ENCODE measurements around the gene KARS1. TPM values are rescaled to one million over a fixed set of nuclear protein-coding genes. Genes with fewer than 3 reads are reported as not detected.
A peak's percentile ranks its signal among the peaks of the same experiment; 100 is the strongest.

The KARS1 gene
- polyA plus RNA-seq, 1 donor from 2014 or later, result 151 TPM

- Histone ChIP-seq H3K36me3 (ENCODE audit: insufficient read depth, low read length) (peaks cover 3% of the 10 kb centered on the region), H3F3A (ENCODE audit: insufficient read depth, low read length, poor library complexity, severe bottlenecking) (no peaks in the 10 kb centered on the region), H3K9me3 (ENCODE audit: low read length) (no peaks in the 10 kb centered on the region), H3K4me3 (ENCODE audit: low read length) (peak overlapping the region; percentile 79), H3K79me2 (replicated peaks; ENCODE audit: insufficient read depth, low read length) (peaks cover 4% of the 10 kb centered on the region), H3K9me2 (ENCODE audit: insufficient read depth, low read length) (no peaks in the 10 kb centered on the region), H3K4me2 (ENCODE audit: low read length) (no peak overlapping the region), H4K20me1 (ENCODE audit: insufficient read depth) (no peaks in the 10 kb centered on the region), H3K27ac (ENCODE audit: low read length) (no peak overlapping the region), H3K9ac (ENCODE audit: low read length) (no peak overlapping the region), H3K27me3 (ENCODE audit: insufficient read depth, low read depth, low read length) (no peaks in the 10 kb centered on the region), H2AFZ (ENCODE audit: low read depth, low read length) (no peak overlapping the region)
- TF ChIP-seq SMC3 (conservative IDR thresholded peaks at IDR 0.05; ENCODE audit: poor library complexity), result no peak
- TF ChIP-seq RAD21 (conservative IDR thresholded peaks at IDR 0.05), result no peak
- no peak for TF ChIP-seq REST (IDR thresholded peaks at IDR 0.05; ENCODE audit: borderline replicate concordance)
- no peak for TF ChIP-seq POLR2AphosphoS5 (IDR thresholded peaks at IDR 0.05)
- no peak for TF ChIP-seq MXI1 (conservative IDR thresholded peaks at IDR 0.05; ENCODE audit: poor library complexity, severe bottlenecking)
- no peak for TF ChIP-seq TAF1 (IDR thresholded peaks at IDR 0.05; ENCODE audit: low read depth)
- no peak for TF ChIP-seq EP300 (conservative IDR thresholded peaks at IDR 0.05; ENCODE audit: poor library complexity, severe bottlenecking)
- TF ChIP-seq, protein P1, sequence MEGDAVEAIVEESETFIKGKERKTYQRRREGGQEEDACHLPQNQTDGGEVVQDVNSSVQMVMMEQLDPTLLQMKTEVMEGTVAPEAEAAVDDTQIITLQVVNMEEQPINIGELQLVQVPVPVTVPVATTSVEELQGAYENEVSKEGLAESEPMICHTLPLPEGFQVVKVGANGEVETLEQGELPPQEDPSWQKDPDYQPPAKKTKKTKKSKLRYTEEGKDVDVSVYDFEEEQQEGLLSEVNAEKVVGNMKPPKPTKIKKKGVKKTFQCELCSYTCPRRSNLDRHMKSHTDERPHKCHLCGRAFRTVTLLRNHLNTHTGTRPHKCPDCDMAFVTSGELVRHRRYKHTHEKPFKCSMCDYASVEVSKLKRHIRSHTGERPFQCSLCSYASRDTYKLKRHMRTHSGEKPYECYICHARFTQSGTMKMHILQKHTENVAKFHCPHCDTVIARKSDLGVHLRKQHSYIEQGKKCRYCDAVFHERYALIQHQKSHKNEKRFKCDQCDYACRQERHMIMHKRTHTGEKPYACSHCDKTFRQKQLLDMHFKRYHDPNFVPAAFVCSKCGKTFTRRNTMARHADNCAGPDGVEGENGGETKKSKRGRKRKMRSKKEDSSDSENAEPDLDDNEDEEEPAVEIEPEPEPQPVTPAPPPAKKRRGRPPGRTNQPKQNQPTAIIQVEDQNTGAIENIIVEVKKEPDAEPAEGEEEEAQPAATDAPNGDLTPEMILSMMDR (IDR thresholded peaks at IDR 0.05; ENCODE audit: poor library complexity, severe bottlenecking), result no peak
- TF ChIP-seq EZH2 (IDR thresholded peaks at IDR 0.05; ENCODE audit: borderline replicate concordance, insufficient read depth, low read length, poor library complexity, severe bottlenecking), result no peak
Measured at GRCh38 chr16:75620326-75621169, 26.9 kb downstream of the KARS1 start.

- Histone ChIP-seq H3K27ac (ENCODE audit: low read length) (no peak overlapping the region), H3K79me2 (replicated peaks; ENCODE audit: insufficient read depth, low read length) (peaks cover 4% of the 10 kb centered on the region), H3K9ac (ENCODE audit: low read length) (no peak overlapping the region), H3K27me3 (ENCODE audit: insufficient read depth, low read depth, low read length) (no peaks in the 10 kb centered on the region), H3F3A (ENCODE audit: insufficient read depth, low read length, poor library complexity, severe bottlenecking) (no peaks in the 10 kb centered on the region), H4K20me1 (ENCODE audit: insufficient read depth) (no peaks in the 10 kb centered on the region), H3K4me3 (ENCODE audit: low read length) (no peak overlapping the region), H3K9me2 (ENCODE audit: insufficient read depth, low read length) (no peaks in the 10 kb centered on the region), H3K4me2 (ENCODE audit: low read length) (no peak overlapping the region), H2AFZ (ENCODE audit: low read depth, low read length) (no peak overlapping the region), H3K36me3 (ENCODE audit: insufficient read depth, low read length) (peaks cover 3% of the 10 kb centered on the region), H3K9me3 (ENCODE audit: low read length) (no peaks in the 10 kb centered on the region)
- TF ChIP-seq, protein P1 (IDR thresholded peaks at IDR 0.05; ENCODE audit: poor library complexity, severe bottlenecking), result no peak
- no peak for TF ChIP-seq RAD21 (conservative IDR thresholded peaks at IDR 0.05)
- no peak for TF ChIP-seq TAF1 (IDR thresholded peaks at IDR 0.05; ENCODE audit: low read depth)
- no peak for TF ChIP-seq EZH2 (IDR thresholded peaks at IDR 0.05; ENCODE audit: borderline replicate concordance, insufficient read depth, low read length, poor library complexity, severe bottlenecking)
- no peak for TF ChIP-seq POLR2AphosphoS5 (IDR thresholded peaks at IDR 0.05)
- no peak for TF ChIP-seq MXI1 (conservative IDR thresholded peaks at IDR 0.05; ENCODE audit: poor library complexity, severe bottlenecking)
- TF ChIP-seq REST (IDR thresholded peaks at IDR 0.05; ENCODE audit: borderline replicate concordance), result no peak
- TF ChIP-seq EP300 (conservative IDR thresholded peaks at IDR 0.05; ENCODE audit: poor library complexity, severe bottlenecking), result no peak
- TF ChIP-seq SMC3 (conservative IDR thresholded peaks at IDR 0.05; ENCODE audit: poor library complexity), result no peak
Measured at GRCh38 chr16:75618780-75619179, 28.7 kb downstream of the KARS1 start.
